Gastroesophageal sphincter (tissue), 4 donors: Measurements from ENCODE around the gene PKN1. TPM values are rescaled to one million over a fixed set of nuclear protein-coding genes. Genes with fewer than 3 reads are reported as not detected.
"Not testable (repeated sequence)": the region's sequence is repeated elsewhere in the genome, so short reads cannot be mapped to it uniquely, and the experiment has no call there.

Experiments
- ATAC-seq: fragments of 150-250 bp; one replicate; pipeline ENCODE4 v1.9.1; 2016; ENCODE audit warnings: mild to moderate bottlenecking, moderate library complexity
- H3K27ac ChIP-seq, 4 donors: fragments of 200-600 bp; sonication (generic) in 3 of 4; 1 replicate in 3 of 4; 2 replicates in 1 of 4; pipeline ENCODE4 v1.5.1; 2016 to 2019
- H3K27me3 ChIP-seq: fragments of 200-600 bp; sonication (generic); one replicate; pipeline ENCODE4 v1.5.1; 2019
- H3K36me3 ChIP-seq, 2 donors: fragments of 200-600 bp; sonication (generic); one replicate each; pipeline ENCODE4 v1.5.1; 2019; ENCODE audit warnings: control low read depth in 1 of 2
- H3K4me1 ChIP-seq, 3 donors: fragments of 200-600 bp; sonication (generic); 1 replicate in 2 of 3; 2 replicates in 1 of 3; pipeline ENCODE4 v1.5.1; 2016 to 2019; ENCODE audit warnings: control low read depth in 2 of 3
- H3K4me3 ChIP-seq, 2 donors: fragments of 200-600 bp; sonication (generic); one replicate each; pipeline ENCODE4 v1.5.1; 2019; ENCODE audit warnings: mild to moderate bottlenecking in 1 of 2, moderate library complexity in 1 of 2
- H3K9me3 ChIP-seq, 3 donors: fragments of 200-600 bp; sonication (generic); one replicate each; pipeline ENCODE4 v1.5.1; 2017 to 2019; ENCODE audit warnings: control low read depth in 2 of 3
- CTCF ChIP-seq, 4 experiments: fragments of 200-600 bp in 2 of 4; fragments of 450-650 bp in 2 of 4; sonication (generic) in 1 of 4; IDR thresholded peaks; one replicate each; pipeline ENCODE4 v1.5.1; 2017 to 2019; ENCODE audit warnings: antibody characterized with exemption in 4 of 4, mild to moderate bottlenecking in 2 of 4, moderate library complexity in 2 of 4
- EP300 ChIP-seq: sonication (generic); formaldehyde crosslinking; IDR thresholded peaks from one replicate; pipeline ENCODE4 v1.6.1; 2017; ENCODE audit warnings: antibody characterized with exemption, mild to moderate bottlenecking
- POLR2A ChIP-seq, 2 donors: fragments of 450-650 bp; IDR thresholded peaks; one replicate each; pipeline ENCODE4 v1.6.1; 2017; ENCODE audit warnings: antibody characterized with exemption in 2 of 2, mild to moderate bottlenecking in 2 of 2, moderate library complexity in 1 of 2
- POLR2AphosphoS5 ChIP-seq: sonication (generic); formaldehyde crosslinking; IDR thresholded peaks from one replicate; pipeline ENCODE4 v1.6.1; 2017; ENCODE audit warnings: antibody characterized with exemption
- WGBS, 2 donors: methylation state at CpG; one replicate each; pipeline ENCODE4 v1.1.5; 2018; ENCODE audit warnings: low coverage in 1 of 2; 5-methylcytosine and 5-hydroxymethylcytosine counted together
- total RNA-seq, 4 donors: library from RNA; depleted of rRNA; stranded (reverse); fragments of >200 nt; gene quantifications; one replicate each; pipeline ENCODE4 v1.1.0, GENCODE V29; 2016

Gene PKN1
- total RNA-seq, 4 donors from 2014 or later, result 98.2 to 286 (median 139) TPM

DNA sequence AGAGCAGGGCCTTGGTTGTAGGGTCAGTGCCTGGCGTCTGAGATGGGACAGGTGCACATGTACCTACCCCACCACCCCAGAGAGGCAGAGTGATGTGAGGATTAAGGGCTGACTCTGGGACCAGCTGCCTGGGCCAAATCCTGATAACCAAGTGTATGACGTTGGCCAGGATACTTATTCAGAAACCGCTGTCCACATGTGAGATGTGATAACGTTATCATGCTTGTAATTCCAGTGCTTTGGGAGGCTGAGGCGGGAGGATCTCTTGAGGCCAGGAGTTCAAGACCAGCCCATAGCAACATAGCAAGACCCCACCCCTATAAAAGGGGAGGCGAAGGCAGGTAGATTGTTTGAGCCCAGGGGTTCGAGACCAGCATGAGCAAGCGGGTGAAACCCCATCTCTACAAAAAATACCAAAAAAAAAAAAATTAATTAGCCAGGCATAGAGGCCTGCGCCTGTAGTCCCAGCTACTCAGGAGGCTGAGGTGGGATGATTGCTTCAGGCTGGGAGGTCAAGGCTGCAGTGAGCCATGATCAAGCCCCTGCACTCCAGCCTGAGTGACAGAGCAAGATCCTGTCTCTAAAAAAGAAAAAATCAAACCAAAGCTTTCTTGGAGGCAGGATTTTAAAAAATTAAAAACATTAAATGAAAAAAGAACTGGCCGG is 41.8 kb upstream of the PKN1 start:
- H3K36me3 ChIP-seq, result peaks cover 0 to 67% of the 10 kb centered on the region in 2 donors

DNA sequence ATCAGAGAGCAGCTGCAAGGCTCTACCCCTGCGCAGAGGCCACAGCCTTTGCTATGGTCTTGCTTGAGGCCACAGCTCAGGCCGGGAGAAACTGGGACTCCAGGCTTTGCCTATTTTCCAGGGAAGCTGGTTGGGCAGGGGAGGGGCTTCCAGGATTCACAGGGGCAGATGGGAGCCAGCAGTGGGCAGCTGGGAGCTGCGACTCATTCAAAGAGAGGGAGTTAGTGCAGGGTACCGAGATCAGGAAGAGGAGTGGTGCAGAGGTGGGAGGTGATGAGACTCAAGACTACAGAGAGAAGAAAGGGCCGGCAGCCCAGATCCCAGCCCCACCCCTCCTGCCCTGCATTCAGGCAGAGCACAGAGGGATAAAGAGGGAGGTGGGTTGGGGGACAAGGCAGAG is 39.8 kb upstream of the PKN1 start:
- Histone ChIP-seq H3K4me1 (no peaks in the 10 kb centered on the region), H3K9me3 (no peaks in the 10 kb centered on the region), H3K36me3 (peaks cover 0 to 76% of the 10 kb centered on the region in 2 donors), H3K27me3 (no peaks in the 10 kb centered on the region), H3K27ac (no peak overlapping the region), H3K4me3 (no peak overlapping the region)
- no peak for TF ChIP-seq POLR2AphosphoS5
- TF ChIP-seq CTCF (IDR thresholded peaks at IDR 0.05), result no peak
- no peak for TF ChIP-seq POLR2A (IDR thresholded peaks at IDR 0.05)
- TF ChIP-seq EP300, result no peak
- no peak for ATAC-seq
- WGBS, 2 donors, result 60% methylated on average over 4 of the region's 5 CpGs; no CpG with 5 or more reads in 1 of the 2 donors

More for the DNA sequence above, 41.8 kb upstream of the PKN1 start:
- no peaks in the 10 kb centered on the region for H3K4me1 ChIP-seq
- TF ChIP-seq POLR2AphosphoS5 (no peak), EP300 (no peak), CTCF (IDR thresholded peaks at IDR 0.05) (no peak), POLR2A (IDR thresholded peaks at IDR 0.05) (no peak)
- H3K9me3 ChIP-seq, result no peaks in the 10 kb centered on the region
- H3K27ac ChIP-seq, result no peak overlapping the region
- H3K4me3 ChIP-seq, result no peak overlapping the region
- no peaks in the 10 kb centered on the region for H3K27me3 ChIP-seq
- no peak for ATAC-seq
- WGBS, 2 donors, result 77 to 90% methylated on average over 6 of the region's 10 CpGs

DNA sequence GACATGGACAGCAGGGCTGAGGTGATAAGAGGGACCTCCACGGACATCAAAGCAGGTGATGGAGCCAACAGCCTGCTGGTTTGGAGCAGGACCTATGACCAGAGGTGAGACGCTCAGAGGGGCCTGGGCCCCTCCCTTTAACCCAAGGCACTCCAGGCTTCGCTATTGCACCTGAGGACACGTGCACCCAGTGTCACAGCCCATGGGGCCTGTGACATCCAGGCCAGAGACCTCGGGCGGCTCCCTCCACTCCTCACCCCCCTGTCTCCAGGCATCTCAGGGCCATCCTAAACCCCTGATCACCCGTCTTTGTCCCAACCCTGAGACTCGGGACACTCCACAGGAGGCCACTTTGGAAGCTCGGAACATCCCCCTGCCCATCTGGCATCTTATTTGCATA is 38.9 kb upstream of the PKN1 start:
- peaks cover 0 to 75% of the 10 kb centered on the region in 2 donors for H3K36me3 ChIP-seq
- no peak for ATAC-seq
- H3K27me3 ChIP-seq, result no peaks in the 10 kb centered on the region
- H3K4me1 ChIP-seq, result no peaks in the 10 kb centered on the region
- H3K9me3 ChIP-seq, result no peaks in the 10 kb centered on the region
- no peak overlapping the region for H3K27ac ChIP-seq
- 80 to 87% methylated on average over 2 to 5 of the region's 9 CpGs for WGBS, 2 donors
- TF ChIP-seq EP300 (no peak), CTCF (IDR thresholded peaks at IDR 0.05) (no peak), POLR2A (IDR thresholded peaks at IDR 0.05) (no peak), POLR2AphosphoS5 (no peak)
- no peak overlapping the region for H3K4me3 ChIP-seq

- H3K27me3 ChIP-seq, result no peaks in the 10 kb centered on the region
- H3K27ac ChIP-seq, result no peak overlapping the region
- WGBS, 2 donors, result 86 to 89% methylated on average over 4 to 9 of the region's 9 CpGs
- ATAC-seq, result no peak
- no peaks in the 10 kb centered on the region for H3K9me3 ChIP-seq
- no peak overlapping the region for H3K4me3 ChIP-seq
- H3K36me3 ChIP-seq, result peaks cover 0 to 78% of the 10 kb centered on the region in 2 donors
- TF ChIP-seq CTCF (IDR thresholded peaks at IDR 0.05), result no peak
- TF ChIP-seq POLR2A (IDR thresholded peaks at IDR 0.05), result no peak
- TF ChIP-seq POLR2AphosphoS5, result no peak
- TF ChIP-seq EP300, result no peak
- no peaks in the 10 kb centered on the region for H3K4me1 ChIP-seq
Observed at GRCh38 chr19:14395262-14395661, 37.8 kb upstream of the PKN1 start.

DNA sequence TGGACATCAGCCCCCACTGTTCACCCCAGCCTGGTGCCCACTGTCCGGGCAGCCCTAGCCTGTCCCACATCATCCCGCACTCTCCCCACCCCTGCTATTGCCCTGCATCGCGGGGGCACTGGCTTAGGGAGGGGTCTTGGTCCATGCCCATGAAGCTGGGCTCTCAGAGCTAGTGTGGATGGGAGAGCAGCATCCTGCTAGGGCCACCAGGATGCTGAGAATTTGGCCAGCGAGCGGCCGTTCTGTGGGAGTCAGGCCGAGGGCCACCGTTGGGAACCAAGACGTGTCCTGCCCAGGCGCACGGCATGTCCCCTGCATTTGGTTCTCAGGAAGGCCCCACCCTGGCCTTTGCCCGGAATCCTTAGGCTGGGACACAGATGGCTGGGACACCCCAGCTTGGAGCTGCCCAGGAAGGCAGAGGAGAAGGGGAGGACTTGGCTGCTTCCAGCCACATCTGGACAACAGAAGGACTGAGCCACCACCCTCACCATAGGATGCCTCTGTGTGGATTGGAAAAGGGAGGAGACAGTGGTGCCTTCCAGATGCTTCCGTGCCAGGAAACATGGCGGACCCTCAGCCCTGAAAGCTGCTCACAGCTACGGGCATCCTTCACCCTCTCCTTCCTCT is 37.3 kb upstream of the PKN1 start:
- TF ChIP-seq POLR2A (IDR thresholded peaks at IDR 0.05) (no peak), EP300 (no peak), POLR2AphosphoS5 (no peak), CTCF (IDR thresholded peaks at IDR 0.05) (no peak)
- no peak for ATAC-seq
- H3K36me3 ChIP-seq, result peaks cover 0 to 78% of the 10 kb centered on the region in 2 donors
- H3K4me1 ChIP-seq, result no peaks in the 10 kb centered on the region
- no peak overlapping the region for H3K4me3 ChIP-seq
- no peak overlapping the region for H3K27ac ChIP-seq
- no peaks in the 10 kb centered on the region for H3K9me3 ChIP-seq
- H3K27me3 ChIP-seq, result no peaks in the 10 kb centered on the region
- 78% methylated on average over 4 of the region's 16 CpGs; no CpG with 5 or more reads in 1 of the 2 donors for WGBS, 2 donors

DNA sequence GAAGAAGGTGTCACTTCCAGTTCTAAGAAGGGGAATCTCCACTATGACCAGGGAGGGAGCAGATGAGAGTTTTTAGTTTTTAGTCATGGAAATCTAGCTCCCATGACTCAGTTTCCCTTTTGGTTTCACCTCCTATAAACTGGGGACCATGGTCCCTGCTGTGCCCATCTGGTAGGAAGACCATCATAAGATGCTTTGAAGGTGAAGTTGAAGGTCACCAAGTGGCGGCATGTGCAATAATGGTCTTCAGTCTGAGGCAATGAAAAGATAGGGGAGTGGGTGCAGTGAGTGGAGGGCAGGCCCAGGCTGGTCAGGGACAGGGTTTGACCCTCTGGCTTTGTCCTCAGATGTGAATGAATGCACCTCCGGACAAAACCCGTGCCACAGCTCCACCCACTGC is 36.4 kb upstream of the PKN1 start:
- H3K27me3 ChIP-seq, H3K27ac ChIP-seq, ATAC-seq, H3K9me3 ChIP-seq, H3K4me1 ChIP-seq, H3K4me3 ChIP-seq: not testable (repeated sequence)
- WGBS, 2 donors, result no CpG with 5 or more reads among the region's 3 CpGs
- H3K36me3 ChIP-seq, result peaks cover 0 to 78% of the 10 kb centered on the region in 2 donors

GRCh38 chr19:14397168-14397567 is 35.9 kb upstream of the PKN1 start:
- not testable (repeated sequence) for H3K9me3 ChIP-seq, H3K27ac ChIP-seq, H3K27me3 ChIP-seq, H3K4me1 ChIP-seq, H3K4me3 ChIP-seq, ATAC-seq
- peaks cover 0 to 78% of the 10 kb centered on the region in 2 donors for H3K36me3 ChIP-seq
- WGBS, 2 donors, result 71% methylated on average over 6 of the region's 16 CpGs; no CpG with 5 or more reads in 1 of the 2 donors
